ENCODE data around the gene TSHR. TPM values are rescaled to one million over a fixed set of nuclear protein-coding genes. Genes with fewer than 3 reads are reported as not detected.

The TSHR gene
- total and polyA plus RNA-seq, 2 experiments from 2014 or later: 0.59 to 0.78 TPM

- Histone ChIP-seq H3K27me3 (ENCODE audit: insufficient read depth) (no peaks in the 10 kb centered on the region), H3K79me2 (replicated peaks; ENCODE audit: insufficient read depth) (no peaks in the 10 kb centered on the region), H3K27ac (ENCODE audit: low read depth) (no peak overlapping the region), H3K4me2 (no peak overlapping the region), H3K4me3 (no peak overlapping the region), H4K20me1 (replicated peaks; ENCODE audit: insufficient read depth) (no peaks in the 10 kb centered on the region), H3K9me2 (ENCODE audit: insufficient read depth) (no peaks in the 10 kb centered on the region), H3F3A (replicated peaks; ENCODE audit: low read depth) (no peaks in the 10 kb centered on the region), H3K36me3 (ENCODE audit: insufficient read depth) (no peaks in the 10 kb centered on the region), H3K4me1 (ENCODE audit: insufficient read depth) (no peaks in the 10 kb centered on the region), H2AFZ (no peak overlapping the region)
- H3K4me3 Mint-ChIP-seq: no peak overlapping the region
- ATAC-seq (no peak), DNase-seq (ENCODE audit: low spot score) (no peak)
- no peak overlapping the region for H3K27ac Mint-ChIP-seq
- H3K27me3 Mint-ChIP-seq (ENCODE audit: insufficient read depth, low read depth, poor library complexity): no peaks in the 10 kb centered on the region
- no peaks in the 10 kb centered on the region for H3K9me3 Mint-ChIP-seq
- no peaks in the 10 kb centered on the region for H3K4me1 Mint-ChIP-seq
- TF ChIP-seq CREB1 (CRISPR knock-in tag; IDR thresholded peaks at IDR 0.05; ENCODE audit: low read depth) (no peak), ETS1 (IDR thresholded peaks at IDR 0.05) (no peak), EZH2phosphoT487 (IDR thresholded peaks at IDR 0.05; ENCODE audit: unreplicated experiment) (no peak), ZNF331 (CRISPR knock-in tag; IDR thresholded peaks at IDR 0.05; ENCODE audit: low read depth) (no peak), POLR2AphosphoS5 (IDR thresholded peaks at IDR 0.05; ENCODE audit: low read depth) (no peak), ZNF114 (CRISPR knock-in tag; IDR thresholded peaks at IDR 0.05) (no peak), EZH2 (IDR thresholded peaks at IDR 0.05; ENCODE audit: low read depth, unreplicated experiment) (no peak)
- TF ChIP-seq, protein P1, sequence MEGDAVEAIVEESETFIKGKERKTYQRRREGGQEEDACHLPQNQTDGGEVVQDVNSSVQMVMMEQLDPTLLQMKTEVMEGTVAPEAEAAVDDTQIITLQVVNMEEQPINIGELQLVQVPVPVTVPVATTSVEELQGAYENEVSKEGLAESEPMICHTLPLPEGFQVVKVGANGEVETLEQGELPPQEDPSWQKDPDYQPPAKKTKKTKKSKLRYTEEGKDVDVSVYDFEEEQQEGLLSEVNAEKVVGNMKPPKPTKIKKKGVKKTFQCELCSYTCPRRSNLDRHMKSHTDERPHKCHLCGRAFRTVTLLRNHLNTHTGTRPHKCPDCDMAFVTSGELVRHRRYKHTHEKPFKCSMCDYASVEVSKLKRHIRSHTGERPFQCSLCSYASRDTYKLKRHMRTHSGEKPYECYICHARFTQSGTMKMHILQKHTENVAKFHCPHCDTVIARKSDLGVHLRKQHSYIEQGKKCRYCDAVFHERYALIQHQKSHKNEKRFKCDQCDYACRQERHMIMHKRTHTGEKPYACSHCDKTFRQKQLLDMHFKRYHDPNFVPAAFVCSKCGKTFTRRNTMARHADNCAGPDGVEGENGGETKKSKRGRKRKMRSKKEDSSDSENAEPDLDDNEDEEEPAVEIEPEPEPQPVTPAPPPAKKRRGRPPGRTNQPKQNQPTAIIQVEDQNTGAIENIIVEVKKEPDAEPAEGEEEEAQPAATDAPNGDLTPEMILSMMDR (conservative IDR thresholded peaks at IDR 0.05; ENCODE audit: low read depth in 2 of 2): no peak
- H3K36me3 Mint-ChIP-seq (ENCODE audit: low read depth): no peaks in the 10 kb centered on the region
Measured at GRCh38 chr14:81062380-81062779, 107.0 kb downstream of the TSHR start.

DNA sequence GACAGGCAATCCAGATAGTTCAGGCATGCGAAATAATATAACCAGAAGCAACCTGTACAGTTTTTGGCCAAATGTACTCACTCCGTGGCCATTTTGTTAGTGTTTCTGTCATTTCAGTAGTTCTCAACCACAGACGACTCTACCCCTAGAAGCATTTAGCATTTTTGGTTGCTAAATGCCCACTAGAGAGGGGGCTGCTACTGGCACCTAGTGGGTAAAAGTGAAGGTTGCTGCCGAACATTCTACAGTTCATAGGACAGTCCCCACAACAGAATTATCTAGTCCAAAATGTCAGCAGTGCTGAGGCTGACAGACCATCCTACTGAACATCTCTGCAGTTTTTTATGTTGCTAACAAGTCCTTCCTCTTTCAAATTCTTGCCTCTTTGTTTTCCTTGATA lies 107.4 kb downstream of the TSHR start:
- H3K4me1 ChIP-seq (ENCODE audit: insufficient read depth): no peaks in the 10 kb centered on the region
- no peak overlapping the region for H3K4me3 ChIP-seq
- DNase-seq (ENCODE audit: low spot score) (peak; percentile 76), ATAC-seq (peak; percentile 96)
- H3K4me3 Mint-ChIP-seq: no peak overlapping the region
- no peak overlapping the region for H3K4me2 ChIP-seq
- no peak overlapping the region for H3K27ac Mint-ChIP-seq
- no peaks in the 10 kb centered on the region for H3K36me3 Mint-ChIP-seq (ENCODE audit: low read depth)
- H3K79me2 ChIP-seq (replicated peaks; ENCODE audit: insufficient read depth): no peaks in the 10 kb centered on the region
- H4K20me1 ChIP-seq (replicated peaks; ENCODE audit: insufficient read depth): no peaks in the 10 kb centered on the region
- no peak overlapping the region for H2AFZ ChIP-seq
- H3K27me3 ChIP-seq (ENCODE audit: insufficient read depth): no peaks in the 10 kb centered on the region
- H3K9me2 ChIP-seq (ENCODE audit: insufficient read depth): no peaks in the 10 kb centered on the region
- no peaks in the 10 kb centered on the region for H3K36me3 ChIP-seq (ENCODE audit: insufficient read depth)
- H3K4me1 Mint-ChIP-seq: no peaks in the 10 kb centered on the region
- no peak overlapping the region for H3K27ac ChIP-seq (ENCODE audit: low read depth)
- no peaks in the 10 kb centered on the region for H3K9me3 Mint-ChIP-seq
- TF ChIP-seq CREB1 (CRISPR knock-in tag; IDR thresholded peaks at IDR 0.05; ENCODE audit: low read depth) (no peak), ZNF114 (CRISPR knock-in tag; IDR thresholded peaks at IDR 0.05) (no peak)
- TF ChIP-seq, protein P1 (conservative IDR thresholded peaks at IDR 0.05; ENCODE audit: low read depth in 2 of 2): peak; percentile 63 to 78
- no peaks in the 10 kb centered on the region for H3K27me3 Mint-ChIP-seq (ENCODE audit: insufficient read depth, low read depth, poor library complexity)
- no peaks in the 10 kb centered on the region for H3F3A ChIP-seq (replicated peaks; ENCODE audit: low read depth)
